OCI-LY7 (cell line): ENCODE results near the gene KCNIP1.

Experiments used
- EZH2phosphoT487 ChIP-seq: fragments of 200-600 bp; sonication (generic); IDR thresholded peaks from 2 replicates; pipeline ENCODE4 v1.6.1; 2018; ENCODE audit warnings: low read depth, borderline replicate concordance, mild to moderate bottlenecking, mixed run types, antibody characterized with exemption, low read length, moderate library complexity, mixed read lengths
- TF ChIP-seq, protein P1 (sequence below): fragments of 200-600 bp; sonication (generic); conservative IDR thresholded peaks from 2 replicates; pipeline ENCODE4 v1.5.1; 2014; ENCODE audit warnings: mild to moderate bottlenecking, antibody characterized with exemption, low read length, moderate library complexity, mixed read lengths

- TF ChIP-seq, protein P1, sequence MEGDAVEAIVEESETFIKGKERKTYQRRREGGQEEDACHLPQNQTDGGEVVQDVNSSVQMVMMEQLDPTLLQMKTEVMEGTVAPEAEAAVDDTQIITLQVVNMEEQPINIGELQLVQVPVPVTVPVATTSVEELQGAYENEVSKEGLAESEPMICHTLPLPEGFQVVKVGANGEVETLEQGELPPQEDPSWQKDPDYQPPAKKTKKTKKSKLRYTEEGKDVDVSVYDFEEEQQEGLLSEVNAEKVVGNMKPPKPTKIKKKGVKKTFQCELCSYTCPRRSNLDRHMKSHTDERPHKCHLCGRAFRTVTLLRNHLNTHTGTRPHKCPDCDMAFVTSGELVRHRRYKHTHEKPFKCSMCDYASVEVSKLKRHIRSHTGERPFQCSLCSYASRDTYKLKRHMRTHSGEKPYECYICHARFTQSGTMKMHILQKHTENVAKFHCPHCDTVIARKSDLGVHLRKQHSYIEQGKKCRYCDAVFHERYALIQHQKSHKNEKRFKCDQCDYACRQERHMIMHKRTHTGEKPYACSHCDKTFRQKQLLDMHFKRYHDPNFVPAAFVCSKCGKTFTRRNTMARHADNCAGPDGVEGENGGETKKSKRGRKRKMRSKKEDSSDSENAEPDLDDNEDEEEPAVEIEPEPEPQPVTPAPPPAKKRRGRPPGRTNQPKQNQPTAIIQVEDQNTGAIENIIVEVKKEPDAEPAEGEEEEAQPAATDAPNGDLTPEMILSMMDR, result no peak
- no peak for TF ChIP-seq EZH2phosphoT487
Measured at GRCh38 chr5:170782438-170782837, 278.6 kb downstream of the KCNIP1 start.
